ENCODE results near the gene APPBP2. TPM values are rescaled to one million over a fixed set of nuclear protein-coding genes. Genes with fewer than 3 reads are reported as not detected.
A peak's percentile ranks its signal among the peaks of the same experiment; 100 is the strongest.
"Not testable (repeated sequence)": the region's sequence is repeated elsewhere in the genome, so short reads cannot be mapped to it uniquely, and the experiment has no call there.

Gene APPBP2
- total RNA-seq, 1 experiment from 2014 or later = 44.9 TPM

DNA sequence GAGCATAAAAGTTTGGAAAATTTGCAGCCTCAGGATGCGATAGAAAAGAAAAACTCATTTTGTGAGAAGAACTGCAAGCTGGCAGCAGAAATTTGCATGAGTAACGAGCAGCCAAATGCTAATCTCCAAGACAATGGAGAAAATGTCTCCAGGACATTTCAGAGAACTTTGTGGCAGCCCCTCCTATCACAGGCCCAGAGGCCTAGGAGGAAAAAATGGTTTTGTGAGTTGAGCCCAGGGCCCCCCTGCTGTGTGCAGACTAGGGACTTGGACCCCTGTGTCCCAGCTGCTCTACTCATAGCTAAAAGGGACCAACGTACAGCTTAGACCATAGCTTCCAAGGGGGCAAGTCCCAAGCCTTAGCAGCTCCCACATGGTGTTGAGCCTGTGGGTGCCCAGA lies 34.3 kb downstream of the APPBP2 start:
- Histone ChIP-seq H3K4me1 (ENCODE audit: insufficient read depth, low read length, poor library complexity, severe bottlenecking) (no peaks in the 10 kb centered on the region), H3K36me3 (ENCODE audit: insufficient read depth, low read length, poor library complexity, severe bottlenecking) (peaks cover 40% of the 10 kb centered on the region), H3K27ac (ENCODE audit: low read depth, low read length, poor library complexity, severe bottlenecking) (no peak overlapping the region), H3K27me3 (replicated peaks; ENCODE audit: insufficient read depth, low read depth, low read length, poor library complexity) (no peaks in the 10 kb centered on the region), H3K4me3 (ENCODE audit: low read depth, low read length, poor library complexity, severe bottlenecking) (no peak overlapping the region), H3K9me3 (ENCODE audit: low read depth, low read length, poor library complexity, severe bottlenecking) (peaks cover 26% of the 10 kb centered on the region)
- no TSS peak for BruUV-seq (replicated peaks)
- POLR2A ChIA-PET (ENCODE audit: low non-redundant PET) = no interaction called here
- no peak for DNase-seq (ENCODE audit: low spot score)
- CTCF ChIA-PET = no interaction called here
- no peak for TF ChIP-seq EZH2 (IDR thresholded peaks at IDR 0.05; ENCODE audit: borderline replicate concordance, low read depth, low read length, poor library complexity, severe bottlenecking)
- no peak for TF ChIP-seq CTCF (conservative IDR thresholded peaks at IDR 0.05; ENCODE audit: low read depth, low read length)
- intact Hi-C loops (cut with micrococcal nuclease; ENCODE audit: unreplicated experiment) = no loop called here

DNA sequence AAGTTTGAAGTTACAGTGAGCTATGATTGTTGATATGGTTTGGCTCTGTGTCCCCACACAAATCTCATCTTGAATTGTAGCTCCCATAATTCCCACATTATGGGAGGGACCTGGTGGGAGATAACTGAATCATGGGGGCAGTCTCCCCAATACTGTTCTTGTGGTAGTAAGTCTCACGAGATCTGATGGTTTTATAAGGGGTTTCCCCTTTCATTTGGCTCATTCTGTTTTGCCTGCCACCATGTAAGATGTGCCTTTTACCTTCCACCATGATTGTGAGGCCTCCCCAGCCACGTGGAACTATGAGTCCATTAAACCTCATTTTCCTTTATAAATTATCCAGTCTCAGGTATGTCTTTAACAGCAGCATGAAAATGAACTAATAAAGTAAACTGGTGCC lies 35.4 kb downstream of the APPBP2 start:
- H3K27me3 ChIP-seq (replicated peaks; ENCODE audit: insufficient read depth, low read depth, low read length, poor library complexity); BruUV-seq (replicated peaks): not testable (repeated sequence)
- peaks cover 40% of the 10 kb centered on the region for H3K36me3 ChIP-seq (ENCODE audit: insufficient read depth, low read length, poor library complexity, severe bottlenecking)

DNA sequence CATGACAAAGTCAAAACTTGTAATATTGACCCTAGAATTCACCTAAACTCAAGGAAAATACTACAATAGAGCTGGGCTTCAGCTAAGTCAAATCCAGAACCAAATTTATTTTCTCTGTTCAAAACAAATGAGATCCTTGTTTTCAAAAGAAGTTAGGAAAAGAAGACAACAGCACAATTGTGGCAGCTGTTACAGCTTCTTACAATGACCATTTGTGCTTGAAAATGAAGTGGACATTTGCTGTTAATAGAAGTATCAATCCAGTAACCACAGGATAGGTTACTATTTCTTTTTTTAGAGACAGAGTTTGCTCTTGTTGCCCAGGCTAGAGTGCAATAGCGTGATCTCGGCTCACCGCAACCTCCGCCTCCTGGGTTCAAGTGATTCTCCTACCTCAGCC lies 44.4 kb downstream of the APPBP2 start:
- H3K27ac ChIP-seq (ENCODE audit: low read depth, low read length, poor library complexity, severe bottlenecking) = no peak overlapping the region
- DNase-seq (ENCODE audit: low spot score) = no peak
- intact Hi-C loops (cut with micrococcal nuclease; ENCODE audit: unreplicated experiment) = no loop called here
- peaks cover 14% of the 10 kb centered on the region for H3K36me3 ChIP-seq (ENCODE audit: insufficient read depth, low read length, poor library complexity, severe bottlenecking)
- ChIA-PET POLR2A (ENCODE audit: low non-redundant PET) (no interaction called here), CTCF (no interaction called here)
- no TSS peak for BruUV-seq (replicated peaks)
- no peaks in the 10 kb centered on the region for H3K9me3 ChIP-seq (ENCODE audit: low read depth, low read length, poor library complexity, severe bottlenecking)
- no peaks in the 10 kb centered on the region for H3K27me3 ChIP-seq (replicated peaks; ENCODE audit: insufficient read depth, low read depth, low read length, poor library complexity)
- no peak overlapping the region for H3K4me3 ChIP-seq (ENCODE audit: low read depth, low read length, poor library complexity, severe bottlenecking)
- TF ChIP-seq CTCF (conservative IDR thresholded peaks at IDR 0.05; ENCODE audit: low read depth, low read length) (no peak), EZH2 (IDR thresholded peaks at IDR 0.05; ENCODE audit: borderline replicate concordance, low read depth, low read length, poor library complexity, severe bottlenecking) (no peak)
- H3K4me1 ChIP-seq (ENCODE audit: insufficient read depth, low read length, poor library complexity, severe bottlenecking) = no peaks in the 10 kb centered on the region

More for the DNA sequence above, 35.4 kb downstream of the APPBP2 start:
- DNase-seq (ENCODE audit: low spot score); H3K4me1 ChIP-seq (ENCODE audit: insufficient read depth, low read length, poor library complexity, severe bottlenecking); CTCF ChIA-PET; H3K4me3 ChIP-seq (ENCODE audit: low read depth, low read length, poor library complexity, severe bottlenecking); H3K27ac ChIP-seq (ENCODE audit: low read depth, low read length, poor library complexity, severe bottlenecking); intact Hi-C loops (cut with micrococcal nuclease; ENCODE audit: unreplicated experiment); POLR2A ChIA-PET (ENCODE audit: low non-redundant PET): not testable (repeated sequence)
- H3K9me3 ChIP-seq (ENCODE audit: low read depth, low read length, poor library complexity, severe bottlenecking) = peaks cover 26% of the 10 kb centered on the region

- ChIA-PET CTCF (no interaction called here), POLR2A (ENCODE audit: low non-redundant PET) (no interaction called here)
- TF ChIP-seq EZH2 (IDR thresholded peaks at IDR 0.05; ENCODE audit: borderline replicate concordance, low read depth, low read length, poor library complexity, severe bottlenecking) (no peak), CTCF (conservative IDR thresholded peaks at IDR 0.05; ENCODE audit: low read depth, low read length) (no peak)
- no peak overlapping the region for H3K27ac ChIP-seq (ENCODE audit: low read depth, low read length, poor library complexity, severe bottlenecking)
- DNase-seq (ENCODE audit: low spot score) = peak; percentile 14
- no TSS peak for BruUV-seq (replicated peaks)
- no peaks in the 10 kb centered on the region for H3K27me3 ChIP-seq (replicated peaks; ENCODE audit: insufficient read depth, low read depth, low read length, poor library complexity)
- peaks cover 29% of the 10 kb centered on the region for H3K36me3 ChIP-seq (ENCODE audit: insufficient read depth, low read length, poor library complexity, severe bottlenecking)
- peaks cover 13% of the 10 kb centered on the region for H3K4me1 ChIP-seq (ENCODE audit: insufficient read depth, low read length, poor library complexity, severe bottlenecking)
- H3K4me3 ChIP-seq (ENCODE audit: low read depth, low read length, poor library complexity, severe bottlenecking) = no peak overlapping the region
- H3K9me3 ChIP-seq (ENCODE audit: low read depth, low read length, poor library complexity, severe bottlenecking) = peaks cover 5% of the 10 kb centered on the region
- intact Hi-C loops (cut with micrococcal nuclease; ENCODE audit: unreplicated experiment) = no loop called here
Observed at GRCh38 chr17:60473788-60474187, 52.3 kb downstream of the APPBP2 start.
